H9 (cell line): ENCODE results near the gene LPP. TPM values are rescaled to one million over a fixed set of nuclear protein-coding genes. Genes with fewer than 3 reads are reported as not detected.

Experiments used
- DNase-seq: peaks from one replicate; pipeline ENCODE4 v3.0.0-alpha.2; 2017
- H2AFZ ChIP-seq: one replicate; pipeline ENCODE4 v1.6.1; 2013; ENCODE audit warnings: mild to moderate bottlenecking, low read length, control low read depth, moderate library complexity
- H2AK5ac ChIP-seq: 2 replicates; pipeline ENCODE4 v1.6.1; 2013; ENCODE audit warnings: low read length, control low read depth, mixed read lengths; ENCODE audit not compliant: insufficient read length
- H2BK120ac ChIP-seq: one replicate; pipeline ENCODE4 v1.6.1; 2013; ENCODE audit warnings: low read depth, mild to moderate bottlenecking, low read length, control low read depth, inconsistent platforms; ENCODE audit not compliant: poor library complexity, severe bottlenecking
- H2BK12ac ChIP-seq: 2 replicates; pipeline ENCODE4 v1.6.1; 2013; ENCODE audit warnings: low read length, control low read depth, mixed read lengths, low read depth; ENCODE audit not compliant: insufficient read length
- H2BK15ac ChIP-seq: 2 replicates; pipeline ENCODE4 v1.6.1; 2013; ENCODE audit warnings: low read depth, low read length, control low read depth
- H2BK20ac ChIP-seq: one replicate; pipeline ENCODE4 v1.6.1; 2013; ENCODE audit warnings: low read depth, mild to moderate bottlenecking, low read length, control low read depth, inconsistent platforms; ENCODE audit not compliant: poor library complexity, severe bottlenecking
- H2BK5ac ChIP-seq: 2 replicates; pipeline ENCODE4 v1.6.1; 2013; ENCODE audit warnings: low read length, control low read depth, mixed read lengths; ENCODE audit not compliant: insufficient read length
- H3K14ac ChIP-seq: 2 replicates; pipeline ENCODE4 v1.6.1; 2013; ENCODE audit warnings: low read length, control low read depth; ENCODE audit not compliant: insufficient read depth
- H3K18ac ChIP-seq: 2 replicates; pipeline ENCODE4 v1.6.1; 2013; ENCODE audit warnings: low read depth, mild to moderate bottlenecking, mixed read lengths, low read length, control low read depth; ENCODE audit not compliant: insufficient read length
- H3K23ac ChIP-seq: 2 replicates; pipeline ENCODE4 v1.6.1; 2013; ENCODE audit warnings: low read length, control low read depth, mixed read lengths, low read depth; ENCODE audit not compliant: insufficient read length
- H3K23me2 ChIP-seq: 2 replicates; pipeline ENCODE4 v1.6.1; 2013; ENCODE audit warnings: low read depth, mild to moderate bottlenecking, mixed read lengths, low read length, control low read depth; ENCODE audit not compliant: insufficient read length, poor library complexity, severe bottlenecking
- H3K27ac ChIP-seq: 2 replicates; pipeline ENCODE4 v1.5.1; 2013; ENCODE audit warnings: low read length, control low read depth, mixed read lengths, low read depth; ENCODE audit not compliant: insufficient read length
- H3K27me3 ChIP-seq: 2 replicates; pipeline ENCODE4 v1.6.1; 2013; ENCODE audit warnings: low read length, control low read depth, inconsistent platforms; ENCODE audit not compliant: insufficient read depth
- H3K4ac ChIP-seq: 2 replicates; pipeline ENCODE4 v1.6.1; 2013; ENCODE audit warnings: low read depth, mild to moderate bottlenecking, control low read depth, inconsistent platforms, low read length, moderate library complexity
- H3K4me1 ChIP-seq: 2 replicates; pipeline ENCODE4 v1.6.1; 2013; ENCODE audit warnings: low read length, control low read depth, inconsistent platforms; ENCODE audit not compliant: insufficient read depth
- H3K4me2 ChIP-seq: 2 replicates; pipeline ENCODE4 v1.6.1; 2013; ENCODE audit warnings: low read length, control low read depth, mixed read lengths; ENCODE audit not compliant: insufficient read length, insufficient read depth
- H3K56ac ChIP-seq: 2 replicates; pipeline ENCODE4 v1.6.1; 2013; ENCODE audit warnings: low read depth, mild to moderate bottlenecking, mixed read lengths, low read length, control low read depth; ENCODE audit not compliant: insufficient read length
- H3K79me1 ChIP-seq: 2 replicates; pipeline ENCODE4 v1.6.1; 2013; ENCODE audit warnings: low read depth, mild to moderate bottlenecking, moderate library complexity, low read length, control low read depth, inconsistent platforms; ENCODE audit not compliant: insufficient read depth, poor library complexity, severe bottlenecking
- H3K79me2 ChIP-seq: 2 replicates; pipeline ENCODE4 v1.6.1; 2013; ENCODE audit warnings: low read length, control low read depth, inconsistent platforms; ENCODE audit not compliant: insufficient read depth
- H3K9ac ChIP-seq: 2 replicates; pipeline ENCODE4 v1.6.1; 2013; ENCODE audit warnings: low read length, control low read depth, mixed read lengths; ENCODE audit not compliant: insufficient read length; ENCODE audit errors: extremely low read depth
- H3K9me3 ChIP-seq: one replicate; pipeline ENCODE4 v1.6.1; 2013; ENCODE audit warnings: low read depth, low read length, inconsistent platforms; ENCODE audit not compliant: control insufficient read depth
- H3T11ph ChIP-seq: one replicate; pipeline ENCODE4 v1.6.1; 2013; ENCODE audit warnings: mild to moderate bottlenecking, low read length, control low read depth, inconsistent platforms
- H4K20me1 ChIP-seq: one replicate; pipeline ENCODE4 v1.6.1; 2013; ENCODE audit not compliant: control insufficient read depth, insufficient read length, insufficient read depth
- H4K5ac ChIP-seq: 2 replicates; pipeline ENCODE4 v1.6.1; 2013; ENCODE audit warnings: low read depth, mild to moderate bottlenecking, mixed read lengths, low read length, control low read depth; ENCODE audit not compliant: insufficient read length
- H4K8ac ChIP-seq: replicated peaks from 2 replicates; pipeline ENCODE4 v1.6.1; 2013; ENCODE audit warnings: low read length, control low read depth, mixed read lengths, low read depth; ENCODE audit not compliant: insufficient read length
- H4K91ac ChIP-seq: 2 replicates; pipeline ENCODE4 v1.6.1; 2013; ENCODE audit warnings: low read depth, mild to moderate bottlenecking, moderate library complexity, mixed read lengths, low read length, control low read depth; ENCODE audit not compliant: insufficient read length
- H3K27ac Mint-ChIP-seq, 3 experiments: 2 replicates in 2 of 3; 3 replicates in 1 of 3; pipeline ENCODE4 v1.8.0; 2020 to 2021; ENCODE audit warnings: mixed read lengths in 3 of 3, mild to moderate bottlenecking in 1 of 3, moderate library complexity in 1 of 3
- H3K27me3 Mint-ChIP-seq: 2 replicates; pipeline ENCODE4 v1.8.0; 2021; ENCODE audit warnings: low read depth, mild to moderate bottlenecking, moderate library complexity, mixed read lengths
- H3K36me3 Mint-ChIP-seq, 3 experiments: 2 replicates in 2 of 3; 3 replicates in 1 of 3; pipeline ENCODE4 v1.8.0; 2020 to 2021; ENCODE audit warnings: low read depth in 3 of 3, mixed read lengths in 3 of 3; ENCODE audit not compliant: insufficient read depth in 1 of 3
- H3K4me1 Mint-ChIP-seq, 2 experiments: 2 replicates each; pipeline ENCODE4 v1.8.0; 2020; ENCODE audit warnings: mixed read lengths in 2 of 2
- H3K4me3 Mint-ChIP-seq, 2 experiments: 2 replicates in 1 of 2; 3 replicates in 1 of 2; pipeline ENCODE4 v1.8.0; 2020 to 2021; ENCODE audit warnings: mild to moderate bottlenecking in 2 of 2, mixed read lengths in 2 of 2, moderate library complexity in 1 of 2
- H3K9me3 Mint-ChIP-seq, 2 experiments: 2 replicates in 1 of 2; 3 replicates in 1 of 2; pipeline ENCODE4 v1.8.0; 2020; ENCODE audit warnings: mild to moderate bottlenecking in 2 of 2, mixed read lengths in 2 of 2, moderate library complexity in 1 of 2
- CTCF ChIP-seq: fragments of 200-600 bp; sonication (generic); conservative IDR thresholded peaks from 3 replicates; pipeline ENCODE4 v1.8.0; 2021; ENCODE audit warnings: antibody characterized with exemption, mild to moderate bottlenecking
- WGBS: extraction: QIAGEN DNeasy Blood & Tissue Kit; methylation state at CpG from one replicate; pipeline ENCODE4 v1.1.7; 2013; ENCODE audit warnings: missing lambda C conversion rate, low lambda C conversion rate, mixed read lengths; ENCODE audit not compliant: insufficient read length; ENCODE audit errors: extremely low coverage; 5-methylcytosine and 5-hydroxymethylcytosine counted together
- total RNA-seq: library from RNA; stranded (reverse); gene quantifications from 2 replicates; pipeline ENCODE4 v1.2.1, GENCODE V29; 2021

Gene LPP
- total RNA-seq, 1 experiment from 2014 or later = 64.6 TPM

- Histone ChIP-seq H3K23ac (no peak overlapping the region), H3K79me2 (no peaks in the 10 kb centered on the region), H4K20me1 (no peaks in the 10 kb centered on the region), H3K27me3 (no peaks in the 10 kb centered on the region), H3K23me2 (no peaks in the 10 kb centered on the region), H3K18ac (no peak overlapping the region), H2BK12ac (no peak overlapping the region), H2BK20ac (no peak overlapping the region), H3T11ph (no peak overlapping the region), H3K9me3 (no peaks in the 10 kb centered on the region), H2BK120ac (no peak overlapping the region), H3K4me1 (peaks cover 2% of the 10 kb centered on the region; the same call in 1 of the 2 replicates), H2BK5ac (no peak overlapping the region), H3K9ac (no peak overlapping the region), H3K79me1 (no peaks in the 10 kb centered on the region), H3K56ac (no peak overlapping the region), H4K5ac (no peak overlapping the region), H3K4ac (no peak overlapping the region), H2AFZ (no peak overlapping the region), H4K8ac (no peak overlapping the region), H3K4me2 (no peak overlapping the region), H4K91ac (no peak overlapping the region), H3K27ac (no peak overlapping the region), H3K14ac (no peak overlapping the region), H2BK15ac (no peak overlapping the region), H2AK5ac (no peak overlapping the region)
- no peaks in the 10 kb centered on the region for H3K9me3 Mint-ChIP-seq
- H3K27me3 Mint-ChIP-seq = no peaks in the 10 kb centered on the region
- DNase-seq = no peak
- peaks cover 0 to 2% (median 0%) of the 10 kb centered on the region in 3 experiments; a peak in 1 of 7 replicates for H3K36me3 Mint-ChIP-seq
- TF ChIP-seq CTCF = no peak
- H3K4me3 Mint-ChIP-seq = no peak overlapping the region
- H3K27ac Mint-ChIP-seq = no peak overlapping the region
- H3K4me1 Mint-ChIP-seq = peaks cover 3 to 6% of the 10 kb centered on the region in 2 experiments; a peak in 3 of 4 replicates
- WGBS = no CpG with 5 or more reads among the region's 2 CpGs
These were observed 319.8 kb downstream of the LPP start for GRCh38 chr3:188473591-188474288.
